Ascending aorta (tissue), 2 donors: ENCODE data around the gene IL3RA. TPM values are rescaled to one million over a fixed set of nuclear protein-coding genes. Genes with fewer than 3 reads are reported as not detected.
"Not testable (repeated sequence)": the region's sequence is repeated elsewhere in the genome, so short reads cannot be mapped to it uniquely, and the experiment has no call there.

Source experiments
- DNase-seq, 2 donors: peaks; one replicate each; pipeline ENCODE4 v3.0.0-alpha.2; 2019; ENCODE audit warnings: low spot score in 2 of 2
- H3K27ac ChIP-seq, 2 donors: fragments of 200-600 bp; sonication (generic); one replicate each; pipeline ENCODE4 v1.5.1; 2016 to 2017; ENCODE audit warnings: mild to moderate bottlenecking in 1 of 2
- H3K27me3 ChIP-seq: fragments of 200-600 bp; sonication (generic); one replicate; pipeline ENCODE4 v1.5.1; 2017
- H3K36me3 ChIP-seq, 2 donors: fragments of 200-600 bp; sonication (generic); one replicate each; pipeline ENCODE4 v1.5.1; 2016
- H3K4me1 ChIP-seq, 2 donors: fragments of 200-600 bp; sonication (generic); one replicate each; pipeline ENCODE4 v1.5.1; 2016 to 2017; ENCODE audit warnings: mild to moderate bottlenecking in 1 of 2
- H3K4me3 ChIP-seq, 2 donors: fragments of 200-600 bp; sonication (generic); one replicate each; pipeline ENCODE4 v1.5.1; 2016 to 2017; ENCODE audit warnings: mild to moderate bottlenecking in 1 of 2
- H3K9me3 ChIP-seq, 2 donors: fragments of 200-600 bp; sonication (generic); one replicate each; pipeline ENCODE4 v1.5.1; 2016
- intact Hi-C: fragments of 100-400 bp; cut with DNase I; formaldehyde crosslinking; loops from one replicate; pipeline ENCODE4 v1.15.1; 2023
- total RNA-seq: library from RNA; depleted of rRNA; stranded (reverse); fragments of >200 nt; gene quantifications from one replicate; pipeline ENCODE4 v1.1.0, GENCODE V29; 2016
- TF ChIP-seq, protein P1 (sequence below), 3 experiments: fragments of 200-600 bp in 2 of 3; fragments of 450-650 bp in 1 of 3; sonication (generic) in 2 of 3; IDR thresholded peaks; one replicate each; pipeline ENCODE4 v1.5.1; 2016 to 2019; ENCODE audit warnings: antibody characterized with exemption in 3 of 3, mild to moderate bottlenecking in 1 of 3, moderate library complexity in 1 of 3

The IL3RA gene
- total RNA-seq, 1 donor from 2014 or later: 71.9 TPM

GRCh38 chrX:1307626-1308340 lies 28.8 kb upstream of the IL3RA start:
- Histone ChIP-seq H3K9me3 (peaks cover 0 to 8% of the 10 kb centered on the region in 2 donors), H3K4me1 (no peaks in the 10 kb centered on the region), H3K4me3 (no peak overlapping the region), H3K27ac (no peak overlapping the region), H3K36me3 (no peaks in the 10 kb centered on the region), H3K27me3 (no peaks in the 10 kb centered on the region)
- intact Hi-C loops: no loop called here
- no peak for DNase-seq
- TF ChIP-seq, protein P1, sequence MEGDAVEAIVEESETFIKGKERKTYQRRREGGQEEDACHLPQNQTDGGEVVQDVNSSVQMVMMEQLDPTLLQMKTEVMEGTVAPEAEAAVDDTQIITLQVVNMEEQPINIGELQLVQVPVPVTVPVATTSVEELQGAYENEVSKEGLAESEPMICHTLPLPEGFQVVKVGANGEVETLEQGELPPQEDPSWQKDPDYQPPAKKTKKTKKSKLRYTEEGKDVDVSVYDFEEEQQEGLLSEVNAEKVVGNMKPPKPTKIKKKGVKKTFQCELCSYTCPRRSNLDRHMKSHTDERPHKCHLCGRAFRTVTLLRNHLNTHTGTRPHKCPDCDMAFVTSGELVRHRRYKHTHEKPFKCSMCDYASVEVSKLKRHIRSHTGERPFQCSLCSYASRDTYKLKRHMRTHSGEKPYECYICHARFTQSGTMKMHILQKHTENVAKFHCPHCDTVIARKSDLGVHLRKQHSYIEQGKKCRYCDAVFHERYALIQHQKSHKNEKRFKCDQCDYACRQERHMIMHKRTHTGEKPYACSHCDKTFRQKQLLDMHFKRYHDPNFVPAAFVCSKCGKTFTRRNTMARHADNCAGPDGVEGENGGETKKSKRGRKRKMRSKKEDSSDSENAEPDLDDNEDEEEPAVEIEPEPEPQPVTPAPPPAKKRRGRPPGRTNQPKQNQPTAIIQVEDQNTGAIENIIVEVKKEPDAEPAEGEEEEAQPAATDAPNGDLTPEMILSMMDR (IDR thresholded peaks at IDR 0.05): no peak

- intact Hi-C loops: no loop called here
- TF ChIP-seq, protein P1 (IDR thresholded peaks at IDR 0.05): no peak
- no peak for DNase-seq
These were observed 28.1 kb upstream of the IL3RA start for GRCh38 chrX:1308476-1308875.

DNA sequence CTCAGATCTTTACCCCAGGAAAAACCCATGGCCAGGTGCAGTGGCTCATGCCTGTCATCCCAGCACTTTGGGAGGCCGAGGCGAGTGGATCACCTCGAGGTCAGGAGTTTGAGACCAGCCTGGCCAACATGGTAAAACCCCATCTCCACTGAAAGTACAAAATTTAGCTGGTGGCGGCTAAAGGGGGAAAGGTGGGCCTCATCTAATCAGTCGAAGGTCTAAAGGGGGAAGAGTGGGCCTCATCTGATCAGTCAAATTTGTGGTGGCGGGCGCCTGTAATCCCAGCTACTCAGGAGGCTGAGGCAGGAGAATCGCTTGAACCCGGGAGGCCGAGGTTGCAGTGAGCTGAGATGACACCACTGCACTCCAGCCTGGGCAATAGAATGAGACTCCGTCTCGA lies 27.7 kb upstream of the IL3RA start:
- H3K9me3 ChIP-seq, intact Hi-C loops: not testable (repeated sequence)

More at GRCh38 chrX:1308476-1308875, 28.1 kb upstream of the IL3RA start:
- H3K36me3 ChIP-seq: no peaks in the 10 kb centered on the region
- H3K9me3 ChIP-seq: peaks cover 0 to 8% of the 10 kb centered on the region in 2 donors
- no peak overlapping the region for H3K27ac ChIP-seq
- no peaks in the 10 kb centered on the region for H3K27me3 ChIP-seq
- no peaks in the 10 kb centered on the region for H3K4me1 ChIP-seq
- H3K4me3 ChIP-seq: no peak overlapping the region

GRCh38 chrX:1313788-1314187 lies 22.8 kb upstream of the IL3RA start:
- Histone ChIP-seq H3K27me3 (no peaks in the 10 kb centered on the region), H3K27ac (no peak overlapping the region), H3K4me1 (no peaks in the 10 kb centered on the region), H3K4me3 (no peak overlapping the region), H3K36me3 (no peaks in the 10 kb centered on the region), H3K9me3 (no peaks in the 10 kb centered on the region)
- TF ChIP-seq, protein P1 (IDR thresholded peaks at IDR 0.05): no peak
- no peak for DNase-seq
- intact Hi-C loops: no loop called here

More for the DNA sequence above, 27.7 kb upstream of the IL3RA start:
- H3K4me3 ChIP-seq, H3K27ac ChIP-seq, H3K27me3 ChIP-seq, H3K4me1 ChIP-seq, DNase-seq, H3K36me3 ChIP-seq: not testable (repeated sequence)

DNA sequence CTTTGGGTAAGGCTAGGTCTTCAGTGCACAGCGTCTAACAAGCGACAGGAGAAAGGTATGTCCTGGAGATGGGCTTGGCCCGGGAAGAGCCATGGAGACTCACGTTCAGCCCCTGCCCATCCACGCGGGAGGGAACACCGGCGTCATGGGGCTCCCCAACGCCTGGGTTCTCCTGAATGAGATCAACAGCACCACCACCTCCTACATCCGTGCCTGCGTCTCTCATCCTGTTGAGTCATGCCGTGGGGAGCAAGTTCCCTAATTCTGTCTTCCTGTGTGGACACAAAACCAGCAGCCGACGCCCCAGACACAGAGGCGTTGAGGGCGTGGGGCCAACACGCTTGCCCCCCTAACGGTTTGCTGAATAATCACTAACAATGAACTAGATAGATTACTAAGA lies 20.1 kb upstream of the IL3RA start:
- no peaks in the 10 kb centered on the region for H3K4me1 ChIP-seq
- no peaks in the 10 kb centered on the region for H3K9me3 ChIP-seq
- no peaks in the 10 kb centered on the region for H3K27me3 ChIP-seq
- TF ChIP-seq, protein P1 (IDR thresholded peaks at IDR 0.05): no peak
- intact Hi-C loops: no loop called here
- peak; percentile 67 to 83 for DNase-seq
- no peaks in the 10 kb centered on the region for H3K36me3 ChIP-seq
- no peak overlapping the region for H3K4me3 ChIP-seq
- no peak overlapping the region for H3K27ac ChIP-seq

GRCh38 chrX:1321674-1322073 lies 14.9 kb upstream of the IL3RA start:
- TF ChIP-seq, protein P1 (IDR thresholded peaks at IDR 0.05): no peak
- Histone ChIP-seq H3K4me3 (no peak overlapping the region), H3K36me3 (no peaks in the 10 kb centered on the region), H3K9me3 (no peaks in the 10 kb centered on the region), H3K27me3 (no peaks in the 10 kb centered on the region), H3K4me1 (no peaks in the 10 kb centered on the region), H3K27ac (no peak overlapping the region)
- intact Hi-C loops: no loop called here
- DNase-seq: no peak
